SU-DHL-6 (cell line): Measurements from ENCODE around the gene NTNG1.

Source experiments
- CTCF ChIP-seq: fragments of 200-600 bp; sonication (generic); IDR thresholded peaks from one replicate; pipeline ENCODE4 v1.5.1; 2017; ENCODE audit warnings: antibody characterized with exemption, mild to moderate bottlenecking, low read length, moderate library complexity; ENCODE audit not compliant: insufficient read depth, poor library complexity, severe bottlenecking
- EZH2phosphoT487 ChIP-seq: fragments of 200-600 bp; sonication (generic), shearing (Covaris generic); conservative IDR thresholded peaks from 2 replicates; pipeline ENCODE4 v1.6.1; 2018; ENCODE audit warnings: mild to moderate bottlenecking, antibody characterized with exemption, low read length, moderate library complexity, mixed read lengths

- TF ChIP-seq CTCF: no peak
- TF ChIP-seq EZH2phosphoT487: no peak
Observed at GRCh38 chr1:107460035-107460434, 319.2 kb downstream of the NTNG1 start.
